Suppressor macrophage treated with lipopolysaccharide for 4 hours (primary cell): Measurements from ENCODE around the gene CRLF1.

ENCODE experiments used
- DNase-seq: peaks from one replicate; pipeline ENCODE4 v3.0.0-alpha.2; 2020

The CRLF1 gene, protein sequence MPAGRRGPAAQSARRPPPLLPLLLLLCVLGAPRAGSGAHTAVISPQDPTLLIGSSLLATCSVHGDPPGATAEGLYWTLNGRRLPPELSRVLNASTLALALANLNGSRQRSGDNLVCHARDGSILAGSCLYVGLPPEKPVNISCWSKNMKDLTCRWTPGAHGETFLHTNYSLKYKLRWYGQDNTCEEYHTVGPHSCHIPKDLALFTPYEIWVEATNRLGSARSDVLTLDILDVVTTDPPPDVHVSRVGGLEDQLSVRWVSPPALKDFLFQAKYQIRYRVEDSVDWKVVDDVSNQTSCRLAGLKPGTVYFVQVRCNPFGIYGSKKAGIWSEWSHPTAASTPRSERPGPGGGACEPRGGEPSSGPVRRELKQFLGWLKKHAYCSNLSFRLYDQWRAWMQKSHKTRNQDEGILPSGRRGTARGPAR

GRCh38 chr19:18606281-18607225, at the start of gene CRLF1:
Gene CRLF1 (minus strand): TSS chr19:18606799. CDS start chr19:18606656, 143 bp downstream.
- DNase-seq = no peak

DNA sequence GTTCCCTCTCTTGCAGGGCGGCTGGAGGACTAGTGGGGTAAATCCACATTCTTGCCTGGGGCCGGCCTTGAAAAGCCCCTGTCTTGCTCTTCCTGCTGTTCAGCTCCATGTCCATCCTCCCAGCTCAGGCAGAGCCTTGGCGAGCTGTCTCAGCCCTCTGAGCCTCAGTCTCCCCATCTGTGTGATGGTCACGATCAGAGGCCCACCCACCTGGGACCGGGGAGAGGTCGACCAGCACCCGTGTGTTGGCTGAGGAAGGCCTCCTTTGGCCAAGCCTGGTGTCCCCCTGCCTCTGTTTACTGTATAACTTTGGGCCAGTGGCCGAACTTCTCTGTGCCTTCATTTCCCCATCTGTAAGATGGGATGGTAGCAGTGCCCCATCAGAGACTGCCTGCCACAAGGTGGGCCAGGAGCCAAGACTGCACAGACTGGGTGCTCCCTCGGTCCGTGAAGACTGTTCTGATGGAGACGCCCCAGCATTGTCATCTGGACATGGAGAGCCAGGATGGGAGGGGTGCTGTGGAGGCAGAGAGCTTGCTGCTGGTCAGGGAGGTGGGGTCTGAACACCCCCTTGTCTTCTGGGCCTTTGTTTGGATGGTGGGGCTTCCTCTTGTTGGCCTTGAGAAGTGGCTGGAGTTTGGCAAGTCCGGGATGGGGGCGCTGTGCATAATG, 48.7 kb upstream of the CRLF1 start:
- DNase-seq = no peak

DNA sequence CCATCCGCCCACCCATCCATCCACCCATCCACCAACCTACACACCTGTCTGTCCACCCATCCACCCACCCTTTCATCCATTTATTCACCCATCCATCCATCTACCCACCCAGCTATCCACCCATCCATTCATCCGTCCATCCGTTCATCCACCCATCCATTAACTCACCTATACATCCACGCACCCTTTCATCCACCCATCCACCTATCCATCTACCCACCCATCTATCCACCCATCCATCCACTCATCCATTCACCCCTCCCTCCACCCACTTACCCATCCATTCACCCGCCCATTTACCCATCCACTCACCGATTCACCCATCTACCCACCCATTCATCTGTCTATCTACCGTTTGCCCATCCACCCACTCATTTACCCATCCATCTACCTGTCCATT, 47.9 kb upstream of the CRLF1 start:
- no peak for DNase-seq

- no peak for DNase-seq
These were observed 47.3 kb upstream of the CRLF1 start for GRCh38 chr19:18653853-18654252.

DNA sequence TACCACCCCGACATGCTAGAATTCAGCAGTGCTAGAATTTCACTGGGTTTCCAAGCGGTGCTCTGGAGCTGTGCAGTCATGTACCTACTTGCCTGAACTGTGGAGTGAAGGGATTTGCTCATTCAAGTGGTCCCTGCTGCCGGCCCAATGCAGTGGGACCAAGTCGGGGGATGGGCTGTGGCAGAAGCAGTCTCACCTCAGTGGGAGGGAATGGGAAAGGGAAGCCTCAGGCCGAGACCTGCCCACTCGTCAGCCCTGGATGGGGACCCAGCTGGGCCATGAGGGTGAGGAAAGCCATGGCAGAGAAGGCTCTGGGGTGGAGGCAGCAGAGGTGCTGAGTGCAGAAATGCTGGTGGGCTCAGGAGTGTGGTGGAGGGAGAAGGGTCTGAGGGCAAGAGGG, 45.1 kb upstream of the CRLF1 start:
- DNase-seq = no peak

DNA sequence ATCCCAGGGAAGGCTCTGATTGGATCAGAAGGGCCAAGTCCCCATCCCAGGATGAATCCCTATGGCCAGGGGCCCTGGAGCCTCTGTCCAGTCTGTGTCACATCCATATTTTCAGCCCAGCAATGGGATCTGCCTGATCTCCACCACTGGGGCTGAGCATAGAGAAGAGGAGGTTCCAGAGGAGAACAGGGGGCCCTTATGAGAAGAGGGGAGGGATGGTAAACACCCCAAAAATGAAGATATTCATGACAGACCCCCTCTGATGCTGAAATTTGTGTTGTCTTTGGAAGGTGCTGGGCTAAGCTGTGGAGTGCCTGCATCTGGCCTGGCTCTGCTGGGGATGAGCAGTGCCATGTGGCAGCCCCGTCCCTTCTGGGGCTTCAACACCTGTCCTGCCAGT, 44.7 kb upstream of the CRLF1 start:
- DNase-seq = no peak

DNA sequence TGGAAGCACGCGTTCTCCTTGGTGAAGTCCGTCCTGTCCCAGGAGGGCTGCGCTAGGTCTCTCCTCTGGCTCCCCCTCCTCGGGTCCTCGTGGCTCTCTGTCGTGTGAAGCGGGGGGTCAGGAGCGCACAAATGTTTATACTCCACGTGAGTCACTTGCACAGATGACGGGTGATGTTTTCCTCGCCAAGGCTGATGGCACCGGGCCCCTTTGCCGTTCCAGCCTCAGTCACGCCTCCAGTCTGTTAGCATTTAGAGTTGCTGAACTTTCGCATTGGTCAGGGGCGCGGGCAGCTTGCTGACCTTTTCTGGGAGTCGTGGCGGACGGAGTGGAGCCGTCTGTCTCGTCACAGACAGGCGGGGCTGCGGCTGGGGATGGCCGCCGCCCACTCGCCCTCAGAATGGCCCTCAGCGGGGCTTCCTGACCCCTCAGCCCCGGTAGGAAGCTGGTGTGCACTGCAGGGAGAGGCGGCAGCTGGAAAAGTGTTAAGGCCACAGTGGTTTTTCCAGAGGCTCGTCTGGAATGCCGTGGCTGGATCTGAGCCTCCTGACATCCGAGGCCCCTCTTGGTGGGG, 44.0 kb upstream of the CRLF1 start:
- DNase-seq = no peak

- no peak for DNase-seq
These were observed 43.4 kb upstream of the CRLF1 start for GRCh38 chr19:18650021-18650390.

- peak; percentile 34 for DNase-seq
These were observed 42.9 kb upstream of the CRLF1 start for GRCh38 chr19:18649371-18650020.

DNA sequence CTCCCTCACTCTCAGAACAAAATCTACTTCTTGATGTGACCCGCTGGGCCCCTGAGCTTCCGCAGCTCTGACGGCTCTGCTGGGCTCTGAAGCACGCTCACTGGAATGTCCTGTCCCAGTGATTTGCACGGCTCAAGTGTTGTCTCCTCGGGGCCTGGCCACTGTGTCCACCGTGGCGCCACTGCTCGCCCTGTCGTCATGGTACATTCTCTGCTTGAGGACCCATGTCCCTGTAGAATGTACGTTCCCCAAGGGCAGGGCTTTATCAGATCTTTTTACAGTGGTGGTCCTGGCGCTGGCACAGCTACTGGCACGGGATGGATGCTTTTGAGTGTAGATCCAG, 42.3 kb upstream of the CRLF1 start:
- no peak for DNase-seq

GRCh38 chr19:18647807-18648206, 41.2 kb upstream of the CRLF1 start:
- no peak for DNase-seq

DNA sequence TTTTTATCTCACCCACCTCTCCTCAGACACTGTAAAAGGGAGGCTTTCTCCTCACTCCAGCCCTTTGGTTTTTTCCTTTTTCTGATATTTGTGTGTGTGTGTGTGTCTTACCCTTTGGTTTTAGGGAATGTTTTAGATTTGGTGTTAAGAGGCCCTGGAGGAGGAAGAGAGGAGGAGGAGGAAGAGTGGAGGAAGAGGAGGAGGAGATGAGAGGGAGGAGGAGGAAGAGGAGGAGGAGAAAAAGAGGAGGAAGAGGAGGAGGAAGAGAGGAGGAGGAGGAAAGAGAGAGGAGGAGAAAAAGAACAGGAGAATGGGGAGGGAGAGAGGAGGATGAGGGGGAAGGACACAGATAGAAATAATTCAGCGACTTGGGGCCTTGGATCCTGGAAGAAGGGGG, 40.8 kb upstream of the CRLF1 start:
- DNase-seq = no peak

DNA sequence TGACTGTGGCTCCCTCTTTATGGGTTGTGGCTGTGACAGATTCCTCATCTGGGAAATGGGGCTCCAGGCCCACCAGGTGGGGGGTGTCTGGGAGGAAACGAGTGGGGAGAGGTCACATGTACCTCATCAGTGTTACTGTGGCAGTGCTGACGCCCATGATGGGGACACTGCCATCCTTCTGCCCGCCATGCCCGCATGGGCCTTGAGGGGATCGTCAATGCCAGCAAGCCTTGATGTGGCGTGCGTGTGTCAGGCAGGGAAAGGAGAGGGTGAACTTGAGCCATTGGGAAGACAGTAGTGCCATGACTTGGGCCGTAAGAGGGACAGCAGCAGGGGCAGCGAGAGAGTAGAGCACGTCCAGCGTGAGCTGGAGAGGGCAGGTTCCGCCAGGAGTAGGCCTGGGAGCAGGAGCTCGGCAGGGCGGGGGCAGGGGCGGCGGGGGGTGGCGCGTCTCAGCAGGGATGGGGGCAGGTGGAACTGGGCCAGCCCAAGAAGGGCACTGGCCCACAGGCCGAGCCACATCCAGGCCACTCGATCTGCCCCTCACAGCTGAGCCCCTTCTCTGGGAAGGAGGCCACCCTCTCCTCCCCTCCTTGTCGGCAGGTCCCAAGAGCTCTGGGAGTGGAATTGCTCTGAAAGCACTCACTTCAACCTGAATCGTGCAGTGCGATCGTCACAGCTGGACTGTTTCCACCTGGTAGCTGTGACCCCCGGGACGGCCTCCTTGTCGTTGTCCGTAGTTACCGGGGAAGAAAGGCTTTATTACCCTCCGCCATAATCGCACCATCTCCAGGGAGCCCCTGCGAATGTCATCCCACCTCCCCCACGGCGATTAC, 40.2 kb upstream of the CRLF1 start:
- DNase-seq = no peak

- DNase-seq = no peak
These were observed 38.5 kb upstream of the CRLF1 start for GRCh38 chr19:18645035-18645511.

DNA sequence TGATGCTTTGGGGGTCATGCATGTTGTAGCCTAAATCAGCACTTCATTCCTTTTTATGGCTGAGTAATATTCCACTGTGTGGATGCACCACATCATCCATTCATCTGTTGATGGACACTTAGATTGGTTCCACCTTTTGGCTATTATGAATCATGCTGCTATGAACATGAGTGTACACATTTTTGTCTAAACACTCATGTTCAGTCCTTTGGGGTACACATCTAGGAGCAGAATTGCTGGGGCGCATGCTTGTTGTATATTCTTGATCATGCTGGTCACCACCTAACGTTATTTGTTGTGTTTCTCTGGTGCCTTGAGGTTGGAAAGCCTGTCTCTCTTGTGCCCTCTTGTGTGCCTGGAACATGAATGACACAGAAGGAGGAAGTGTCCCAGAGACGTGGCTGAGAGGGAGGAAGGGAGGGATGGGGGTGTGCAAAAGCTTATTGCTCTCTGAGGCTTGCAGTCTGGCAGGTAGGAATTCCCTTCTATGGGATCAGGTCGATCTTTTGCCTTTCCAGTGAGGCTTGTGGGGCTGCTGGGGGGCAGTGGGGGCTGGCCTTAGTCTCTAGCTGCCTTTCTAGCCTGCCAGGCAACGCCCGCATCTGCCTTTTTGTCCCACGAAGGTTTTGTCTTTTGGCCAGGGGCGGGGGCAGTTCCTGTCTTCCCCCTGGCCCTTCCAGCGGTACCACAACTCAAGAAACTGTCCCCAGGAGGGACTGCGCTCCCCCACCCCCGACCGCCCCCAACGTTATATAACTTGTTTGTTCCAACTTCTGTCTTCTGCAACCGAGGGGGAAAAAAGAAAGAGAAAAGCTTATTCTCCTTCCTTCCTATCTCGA, 37.8 kb upstream of the CRLF1 start:
- peak; percentile 67 for DNase-seq

DNA sequence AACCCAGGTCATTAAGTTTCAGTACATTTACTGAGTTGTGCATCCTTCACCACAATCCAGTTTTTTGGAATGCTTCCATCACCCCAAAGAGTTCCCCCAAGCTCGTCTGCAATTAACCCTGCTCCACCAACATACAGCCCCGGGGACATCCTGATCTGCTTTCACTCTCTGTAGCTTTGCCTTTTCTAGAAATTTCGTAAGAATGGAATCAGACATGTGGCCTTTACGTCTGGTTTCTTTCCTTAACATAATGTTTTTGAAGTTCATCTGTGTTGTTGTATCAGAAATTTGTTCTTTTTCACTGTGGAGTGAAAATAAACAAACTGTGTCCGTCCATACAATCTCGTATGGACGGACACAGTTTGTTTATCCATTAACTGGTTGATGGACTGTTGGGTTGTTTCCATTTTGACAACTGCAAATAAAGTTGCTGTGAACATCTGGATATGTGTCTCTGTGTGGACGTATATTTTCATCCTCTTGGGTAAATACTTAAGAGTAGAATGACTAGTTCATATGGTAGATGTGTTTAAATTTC, 33.2 kb upstream of the CRLF1 start:
- no peak for DNase-seq

- DNase-seq = no peak
These were observed 31.4 kb upstream of the CRLF1 start for GRCh38 chr19:18637673-18638630.

GRCh38 chr19:18636969-18637629, 30.5 kb upstream of the CRLF1 start, which contains the start of gene KLHL26:
Gene KLHL26 (plus strand): TSS chr19:18637028. CDS start chr19:18637055, 27 bp downstream.
- DNase-seq = no peak
